HUES64 (cell line): Measurements from ENCODE around the gene TMC1.
"Not testable (repeated sequence)": the region's sequence is repeated elsewhere in the genome, so short reads cannot be mapped to it uniquely, and the experiment has no call there.

Experiments used
- H3K27ac ChIP-seq: 2 replicates; pipeline ENCODE4 v1.7.0; 2013; ENCODE audit warnings: low read depth, low read length, inconsistent platforms
- H3K27me3 ChIP-seq: 2 replicates; pipeline ENCODE4 v1.6.1; 2013; ENCODE audit warnings: mild to moderate bottlenecking, low read length; ENCODE audit not compliant: insufficient read depth
- H3K36me3 ChIP-seq: 2 replicates; pipeline ENCODE4 v1.6.1; 2013; ENCODE audit warnings: mild to moderate bottlenecking, low read length; ENCODE audit not compliant: insufficient read depth
- H3K4me1 ChIP-seq: 2 replicates; pipeline ENCODE4 v1.6.1; 2013; ENCODE audit warnings: mild to moderate bottlenecking, low read length, moderate library complexity; ENCODE audit not compliant: insufficient read depth
- H3K4me3 ChIP-seq: 2 replicates; pipeline ENCODE4 v1.5.1; 2013; ENCODE audit warnings: mild to moderate bottlenecking, low read length, moderate library complexity
- H3K9ac ChIP-seq: 2 replicates; pipeline ENCODE4 v1.6.1; 2013; ENCODE audit warnings: mild to moderate bottlenecking, low read depth, low read length
- H3K9me3 ChIP-seq: 2 replicates; pipeline ENCODE4 v1.6.1; 2013; ENCODE audit warnings: low read depth, low read length; ENCODE audit not compliant: insufficient read depth
- WGBS: fragments of 150-250, 120-280 bp; methylation state at CpG from one replicate; pipeline ENCODE4 v1.1.7; 2013; ENCODE audit warnings: missing lambda C conversion rate; 5-methylcytosine and 5-hydroxymethylcytosine counted together

Gene TMC1

GRCh38 chr9:72486594-72486955 is 34.8 kb upstream of the TMC1 start:
- Histone ChIP-seq H3K27me3 (no peaks in the 10 kb centered on the region), H3K4me1 (peaks cover 17% of the 10 kb centered on the region), H3K4me3 (no peak overlapping the region), H3K36me3 (no peaks in the 10 kb centered on the region), H3K9ac (no peak overlapping the region), H3K9me3 (no peaks in the 10 kb centered on the region), H3K27ac (no peak overlapping the region)
- no CpG with 5 or more reads among the region's 1 CpG for WGBS

GRCh38 chr9:72487665-72488064 is 33.7 kb upstream of the TMC1 start:
- not testable (repeated sequence) for H3K9ac ChIP-seq, H3K4me3 ChIP-seq, H3K27ac ChIP-seq, H3K9me3 ChIP-seq, H3K27me3 ChIP-seq, H3K36me3 ChIP-seq
- peaks cover 17% of the 10 kb centered on the region for H3K4me1 ChIP-seq
- 97% methylated on average over 3 of the region's 4 CpGs for WGBS

GRCh38 chr9:72489986-72490385 is 31.4 kb upstream of the TMC1 start:
- Histone ChIP-seq H3K9ac (no peak overlapping the region), H3K9me3 (no peaks in the 10 kb centered on the region), H3K4me1 (peaks cover 17% of the 10 kb centered on the region), H3K36me3 (no peaks in the 10 kb centered on the region), H3K4me3 (no peak overlapping the region), H3K27me3 (no peaks in the 10 kb centered on the region), H3K27ac (no peak overlapping the region)
- 100% methylated on average over 1 of the region's 1 CpG for WGBS

GRCh38 chr9:72491242-72491641 is 30.2 kb upstream of the TMC1 start:
- H3K9ac ChIP-seq, result no peak overlapping the region
- H3K27me3 ChIP-seq, result no peaks in the 10 kb centered on the region
- peaks cover 12% of the 10 kb centered on the region for H3K4me1 ChIP-seq
- no peaks in the 10 kb centered on the region for H3K36me3 ChIP-seq
- no peak overlapping the region for H3K4me3 ChIP-seq
- WGBS, result no CpG with 5 or more reads among the region's 2 CpGs
- H3K27ac ChIP-seq, result no peak overlapping the region
- H3K9me3 ChIP-seq, result no peaks in the 10 kb centered on the region

- Histone ChIP-seq H3K27ac (no peak overlapping the region), H3K9ac (no peak overlapping the region), H3K4me1 (peaks cover 7% of the 10 kb centered on the region), H3K27me3 (no peaks in the 10 kb centered on the region), H3K4me3 (no peak overlapping the region), H3K9me3 (no peaks in the 10 kb centered on the region), H3K36me3 (no peaks in the 10 kb centered on the region)
Measured at GRCh38 chr9:72494051-72494450, 27.4 kb upstream of the TMC1 start.

- 88% methylated on average over 9 of the region's 9 CpGs for WGBS
- Histone ChIP-seq H3K9me3 (no peaks in the 10 kb centered on the region), H3K36me3 (no peaks in the 10 kb centered on the region), H3K9ac (no peak overlapping the region), H3K4me3 (no peak overlapping the region), H3K4me1 (peaks cover 3% of the 10 kb centered on the region; the same call in 1 of the 2 replicates), H3K27me3 (no peaks in the 10 kb centered on the region), H3K27ac (no peak overlapping the region)
Measured at GRCh38 chr9:72497447-72498046, 23.9 kb upstream of the TMC1 start.

GRCh38 chr9:72506615-72507014 is 14.8 kb upstream of the TMC1 start:
- WGBS, result 95% methylated on average over 3 of the region's 3 CpGs

GRCh38 chr9:72509053-72509452 is 12.4 kb upstream of the TMC1 start:
- no peak overlapping the region for H3K4me3 ChIP-seq
- H3K27me3 ChIP-seq, result no peaks in the 10 kb centered on the region
- peaks cover 3% of the 10 kb centered on the region for H3K4me1 ChIP-seq
- no peak overlapping the region for H3K9ac ChIP-seq
- no peak overlapping the region for H3K27ac ChIP-seq
- 100% methylated on average over 1 of the region's 1 CpG for WGBS
- H3K9me3 ChIP-seq, result no peaks in the 10 kb centered on the region
- H3K36me3 ChIP-seq, result no peaks in the 10 kb centered on the region

More at GRCh38 chr9:72506615-72507014, 14.8 kb upstream of the TMC1 start:
- no peaks in the 10 kb centered on the region for H3K36me3 ChIP-seq
- H3K4me3 ChIP-seq, result no peak overlapping the region
- H3K4me1 ChIP-seq, result no peaks in the 10 kb centered on the region
- H3K9me3 ChIP-seq, result no peaks in the 10 kb centered on the region
- no peaks in the 10 kb centered on the region for H3K27me3 ChIP-seq
- no peak overlapping the region for H3K27ac ChIP-seq
- no peak overlapping the region for H3K9ac ChIP-seq

GRCh38 chr9:72509635-72510034 is 11.8 kb upstream of the TMC1 start:
- no peaks in the 10 kb centered on the region for H3K27me3 ChIP-seq
- peaks cover 7% of the 10 kb centered on the region for H3K4me1 ChIP-seq
- H3K9ac ChIP-seq, result no peak overlapping the region
- WGBS, result no CpG with 5 or more reads among the region's 1 CpG
- H3K36me3 ChIP-seq, result no peaks in the 10 kb centered on the region
- H3K9me3 ChIP-seq, result no peaks in the 10 kb centered on the region
- no peak overlapping the region for H3K27ac ChIP-seq
- H3K4me3 ChIP-seq, result no peak overlapping the region

GRCh38 chr9:72521011-72521410 is 397 bp upstream of the TMC1 start:
- H3K9ac ChIP-seq, H3K9me3 ChIP-seq, H3K36me3 ChIP-seq, H3K27me3 ChIP-seq, H3K4me3 ChIP-seq, H3K27ac ChIP-seq: not testable (repeated sequence)
- H3K4me1 ChIP-seq, result peaks cover 17% of the 10 kb centered on the region
- WGBS, result 95% methylated on average over 9 of the region's 9 CpGs

GRCh38 chr9:72524820-72525540 is 3.6 kb downstream of the TMC1 start:
- H3K4me1 ChIP-seq, result peaks cover 30% of the 10 kb centered on the region
- WGBS, result 94% methylated on average over 2 of the region's 9 CpGs
- no peaks in the 10 kb centered on the region for H3K27me3 ChIP-seq
- no peaks in the 10 kb centered on the region for H3K9me3 ChIP-seq
- peak overlapping the region; percentile 44 for H3K27ac ChIP-seq
- no peak overlapping the region for H3K4me3 ChIP-seq
- no peak overlapping the region; the same call in 1 of the 2 replicates for H3K9ac ChIP-seq
- H3K36me3 ChIP-seq, result no peaks in the 10 kb centered on the region
